Measurements from ENCODE around the gene HDAC4. TPM values are rescaled to one million over a fixed set of nuclear protein-coding genes. Genes with fewer than 3 reads are reported as not detected.

The HDAC4 gene
- total RNA-seq, 1 experiment from 2014 or later: 47.6 TPM

GRCh38 chr2:239418918-239419317 is 18.1 kb upstream of the HDAC4 start:
- DNase-seq (ENCODE audit: low read depth, low spot score) (no peak), ATAC-seq (no peak)
- RAD21 ChIA-PET (ENCODE audit: low non-redundant PET in 1 of 2, low total read pairs in 2 of 2, uncharacterized antibody in 2 of 2, unreplicated experiment in 2 of 2): no interaction called here
- Histone ChIP-seq H3K79me2 (ENCODE audit: insufficient read depth, low read length) (no peaks in the 10 kb centered on the region), H3K9ac (ENCODE audit: low read length) (no peak overlapping the region), H3K4me1 (ENCODE audit: control insufficient read depth in 1 of 2, insufficient read depth in 2 of 2, low read length in 2 of 2) (no peaks in the 10 kb centered on the region), H3K4me3 (replicated peaks in 1 of 2; ENCODE audit: low read depth in 1 of 2, low read length in 2 of 2) (no peak overlapping the region), H3K9me3 (ENCODE audit: control insufficient read depth in 1 of 2, insufficient read depth in 1 of 2, low read depth in 1 of 2, low read length in 2 of 2) (no peaks in the 10 kb centered on the region), H4K20me1 (ENCODE audit: insufficient read depth) (no peaks in the 10 kb centered on the region), H3K27ac (ENCODE audit: low read depth, low read length) (no peak overlapping the region), H3K4me2 (ENCODE audit: low read length) (no peak overlapping the region), H2AFZ (ENCODE audit: low read depth, low read length, poor library complexity, severe bottlenecking) (no peak overlapping the region), H3K36me3 (ENCODE audit: control insufficient read depth in 1 of 2, insufficient read depth in 2 of 2, low read length in 2 of 2) (no peaks in the 10 kb centered on the region), H3K9me2 (ENCODE audit: insufficient read depth) (no peaks in the 10 kb centered on the region), H3K27me3 (ENCODE audit: insufficient read depth, low read length) (no peaks in the 10 kb centered on the region)
- no peak for TF ChIP-seq CEBPB (IDR thresholded peaks at IDR 0.05; ENCODE audit: low read depth)
- no TSS peak for BruUV-seq (replicated peaks)
- CTCF ChIA-PET: no interaction called here
- POLR2A ChIA-PET: no interaction called here
- intact Hi-C loops (cut with micrococcal nuclease): no loop called here

- H3K4me3 ChIP-seq (replicated peaks in 1 of 2; ENCODE audit: low read depth in 1 of 2, low read length in 2 of 2): no peak overlapping the region
- H3K9me3 ChIP-seq (ENCODE audit: control insufficient read depth in 1 of 2, insufficient read depth in 1 of 2, low read depth in 1 of 2, low read length in 2 of 2): no peaks in the 10 kb centered on the region
- TF ChIP-seq TCF7L2 (IDR thresholded peaks at IDR 0.05; ENCODE audit: borderline replicate concordance, extremely low read depth, insufficient read depth, insufficient read length): no peak
- TF ChIP-seq ZFX (IDR thresholded peaks at IDR 0.05): no peak
- no peak for TF ChIP-seq EZH2 (IDR thresholded peaks at IDR 0.05)
- no peak for TF ChIP-seq POLR2AphosphoS5 (IDR thresholded peaks at IDR 0.05; ENCODE audit: low read depth, low read length)
- no peak for TF ChIP-seq REST (IDR thresholded peaks at IDR 0.05; ENCODE audit: low read depth)
- no peak for TF ChIP-seq POLR2A (IDR thresholded peaks at IDR 0.05; ENCODE audit: borderline replicate concordance, extremely low read depth, insufficient read depth, insufficient read length)
- no peak for TF ChIP-seq RAD21 (IDR thresholded peaks at IDR 0.05; ENCODE audit: low read depth)
- no peak for TF ChIP-seq ZNF274 (IDR thresholded peaks at IDR 0.05; ENCODE audit: low read depth, low read length)
- TF ChIP-seq EGR1 (IDR thresholded peaks at IDR 0.05; ENCODE audit: low read depth): no peak
- no peak for TF ChIP-seq CTCF (IDR thresholded peaks at IDR 0.05 in 2 of 3, conservative IDR thresholded peaks at IDR 0.05 in 1 of 3; ENCODE audit: borderline replicate concordance in 1 of 3, insufficient read depth in 1 of 3, low read depth in 2 of 3, low read length in 2 of 3)
- TF ChIP-seq CBX3 (IDR thresholded peaks at IDR 0.05; ENCODE audit: low read depth): no peak
- TF ChIP-seq ATF3 (IDR thresholded peaks at IDR 0.05): no peak
- CTCF ChIA-PET: no interaction called here
- POLR2A ChIA-PET: no interaction called here
- H2AFZ ChIP-seq (ENCODE audit: low read depth, low read length, poor library complexity, severe bottlenecking): no peak overlapping the region
- intact Hi-C loops (cut with micrococcal nuclease): no loop called here
- RAD21 ChIA-PET (ENCODE audit: low non-redundant PET in 1 of 2, low total read pairs in 2 of 2, uncharacterized antibody in 2 of 2, unreplicated experiment in 2 of 2): no interaction called here
- ATAC-seq (no peak), DNase-seq (ENCODE audit: low read depth, low spot score) (no peak)
- H3K4me2 ChIP-seq (ENCODE audit: low read length): no peak overlapping the region
- H3K27ac ChIP-seq (ENCODE audit: low read depth, low read length): no peak overlapping the region
- no TSS peak for BruUV-seq (replicated peaks)
- H3K9ac ChIP-seq (ENCODE audit: low read length): no peak overlapping the region
- no peaks in the 10 kb centered on the region for H3K27me3 ChIP-seq (ENCODE audit: insufficient read depth, low read length)
- no peaks in the 10 kb centered on the region for H4K20me1 ChIP-seq (ENCODE audit: insufficient read depth)
- H3K9me2 ChIP-seq (ENCODE audit: insufficient read depth): no peaks in the 10 kb centered on the region
- H3K79me2 ChIP-seq (ENCODE audit: insufficient read depth, low read length): no peaks in the 10 kb centered on the region
- no peaks in the 10 kb centered on the region for H3K4me1 ChIP-seq (ENCODE audit: control insufficient read depth in 1 of 2, insufficient read depth in 2 of 2, low read length in 2 of 2)
- H3K36me3 ChIP-seq (ENCODE audit: control insufficient read depth in 1 of 2, insufficient read depth in 2 of 2, low read length in 2 of 2): no peaks in the 10 kb centered on the region
These were observed 12.2 kb upstream of the HDAC4 start for GRCh38 chr2:239412905-239413603.
